ENCODE measurements around the gene OSBPL10. TPM values are rescaled to one million over a fixed set of nuclear protein-coding genes. Genes with fewer than 3 reads are reported as not detected.

Gene OSBPL10
- total RNA-seq, 1 experiment from 2014 or later, result 2.3 TPM

DNA sequence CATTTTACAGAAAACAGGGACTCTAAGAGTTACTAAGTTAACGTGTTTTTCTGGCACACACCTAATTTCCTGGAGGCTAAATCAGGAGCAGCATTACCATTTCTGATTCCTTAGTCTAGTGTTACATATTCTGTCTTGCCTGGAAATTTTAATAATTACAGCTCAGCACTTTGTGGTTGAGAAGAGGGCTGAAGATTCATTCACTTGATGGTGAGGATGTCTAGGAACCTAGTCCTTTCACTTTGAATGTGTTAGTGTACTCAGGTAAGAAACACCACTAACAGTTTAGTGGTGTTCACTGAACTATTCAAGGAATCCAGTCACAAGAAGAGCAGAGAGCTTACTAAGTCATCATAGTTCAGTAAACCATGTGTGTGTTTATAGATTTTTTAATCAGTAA lies 345.5 kb downstream of the OSBPL10 start:
- H3K4me3 ChIP-seq (ENCODE audit: low read depth, low read length, poor library complexity, severe bottlenecking), result no peak overlapping the region
- ChIA-PET POLR2A (ENCODE audit: low non-redundant PET) (no interaction called here), CTCF (no interaction called here)
- no peak for DNase-seq (ENCODE audit: low spot score)
- H3K9me3 ChIP-seq (ENCODE audit: low read depth, low read length, poor library complexity, severe bottlenecking), result no peaks in the 10 kb centered on the region
- no peaks in the 10 kb centered on the region for H3K27me3 ChIP-seq (replicated peaks; ENCODE audit: insufficient read depth, low read depth, low read length, poor library complexity)
- H3K27ac ChIP-seq (ENCODE audit: low read depth, low read length, poor library complexity, severe bottlenecking), result no peak overlapping the region
- no TSS peak for BruUV-seq (replicated peaks)
- H3K4me1 ChIP-seq (ENCODE audit: insufficient read depth, low read length, poor library complexity, severe bottlenecking), result no peaks in the 10 kb centered on the region
- intact Hi-C loops (cut with micrococcal nuclease; ENCODE audit: unreplicated experiment), result no loop called here
- TF ChIP-seq EZH2 (IDR thresholded peaks at IDR 0.05; ENCODE audit: borderline replicate concordance, low read depth, low read length, poor library complexity, severe bottlenecking), result no peak
- no peak for TF ChIP-seq CTCF (conservative IDR thresholded peaks at IDR 0.05; ENCODE audit: low read depth, low read length)
- peaks cover 13% of the 10 kb centered on the region for H3K36me3 ChIP-seq (ENCODE audit: insufficient read depth, low read length, poor library complexity, severe bottlenecking)

DNA sequence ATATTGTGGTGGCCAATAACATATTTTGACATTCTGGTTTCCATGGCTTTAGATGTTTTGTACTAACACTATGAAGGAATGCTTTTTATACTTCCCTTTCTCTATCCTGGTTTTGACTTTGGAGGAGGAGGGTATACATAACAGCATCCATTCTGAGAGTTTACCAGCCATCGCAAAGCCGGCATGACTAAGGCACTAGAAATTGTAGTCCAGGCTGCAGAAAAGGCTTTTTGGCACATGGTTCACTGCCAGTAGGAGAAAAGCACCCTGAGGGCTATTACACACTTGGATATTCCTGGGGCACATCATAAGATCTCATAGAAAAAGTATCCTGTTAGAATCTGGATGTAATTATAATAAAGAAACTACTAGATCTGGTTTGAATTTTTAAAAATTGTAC lies 346.6 kb downstream of the OSBPL10 start:
- no TSS peak for BruUV-seq (replicated peaks)
- intact Hi-C loops (cut with micrococcal nuclease; ENCODE audit: unreplicated experiment), result no loop called here
- no peaks in the 10 kb centered on the region for H3K9me3 ChIP-seq (ENCODE audit: low read depth, low read length, poor library complexity, severe bottlenecking)
- no peak overlapping the region for H3K4me3 ChIP-seq (ENCODE audit: low read depth, low read length, poor library complexity, severe bottlenecking)
- no peaks in the 10 kb centered on the region for H3K27me3 ChIP-seq (replicated peaks; ENCODE audit: insufficient read depth, low read depth, low read length, poor library complexity)
- DNase-seq (ENCODE audit: low spot score), result no peak
- ChIA-PET POLR2A (ENCODE audit: low non-redundant PET) (no interaction called here), CTCF (no interaction called here)
- H3K36me3 ChIP-seq (ENCODE audit: insufficient read depth, low read length, poor library complexity, severe bottlenecking), result peaks cover 13% of the 10 kb centered on the region
- TF ChIP-seq EZH2 (IDR thresholded peaks at IDR 0.05; ENCODE audit: borderline replicate concordance, low read depth, low read length, poor library complexity, severe bottlenecking) (no peak), CTCF (conservative IDR thresholded peaks at IDR 0.05; ENCODE audit: low read depth, low read length) (no peak)
- H3K4me1 ChIP-seq (ENCODE audit: insufficient read depth, low read length, poor library complexity, severe bottlenecking), result no peaks in the 10 kb centered on the region
- H3K27ac ChIP-seq (ENCODE audit: low read depth, low read length, poor library complexity, severe bottlenecking), result no peak overlapping the region

DNA sequence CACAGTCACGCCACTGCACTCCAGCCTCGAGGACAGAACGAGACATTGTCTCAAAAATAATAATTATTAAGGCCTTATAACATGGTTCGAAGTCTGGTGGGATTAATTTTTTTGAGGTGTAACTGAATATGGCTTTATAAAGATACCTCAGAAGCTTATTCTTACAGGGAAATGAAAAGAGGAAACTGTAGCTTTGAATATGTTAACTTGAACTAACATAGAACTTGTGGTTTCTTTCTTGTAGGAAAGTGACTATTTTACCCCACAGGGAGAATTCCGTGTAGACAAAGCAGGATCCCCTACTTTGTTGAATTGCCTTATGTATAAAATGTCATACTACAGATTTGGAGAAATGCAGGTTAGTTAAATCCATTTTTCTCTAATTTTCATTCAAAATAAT lies 352.0 kb downstream of the OSBPL10 start:
- TF ChIP-seq EZH2 (IDR thresholded peaks at IDR 0.05; ENCODE audit: borderline replicate concordance, low read depth, low read length, poor library complexity, severe bottlenecking) (no peak), CTCF (conservative IDR thresholded peaks at IDR 0.05; ENCODE audit: low read depth, low read length) (no peak)
- H3K36me3 ChIP-seq (ENCODE audit: insufficient read depth, low read length, poor library complexity, severe bottlenecking), result peaks cover 22% of the 10 kb centered on the region
- DNase-seq (ENCODE audit: low spot score), result no peak
- no peak overlapping the region for H3K4me3 ChIP-seq (ENCODE audit: low read depth, low read length, poor library complexity, severe bottlenecking)
- POLR2A ChIA-PET (ENCODE audit: low non-redundant PET), result no interaction called here
- no peaks in the 10 kb centered on the region for H3K27me3 ChIP-seq (replicated peaks; ENCODE audit: insufficient read depth, low read depth, low read length, poor library complexity)
- no peaks in the 10 kb centered on the region for H3K9me3 ChIP-seq (ENCODE audit: low read depth, low read length, poor library complexity, severe bottlenecking)
- intact Hi-C loops (cut with micrococcal nuclease; ENCODE audit: unreplicated experiment), result no loop called here
- CTCF ChIA-PET, result no interaction called here
- H3K4me1 ChIP-seq (ENCODE audit: insufficient read depth, low read length, poor library complexity, severe bottlenecking), result no peaks in the 10 kb centered on the region
- no peak overlapping the region for H3K27ac ChIP-seq (ENCODE audit: low read depth, low read length, poor library complexity, severe bottlenecking)
- no TSS peak for BruUV-seq (replicated peaks)
